NT2/D1 (cell line): ENCODE measurements around the gene ALPG.

Experiments
- DNase-seq: peaks from one replicate; pipeline ENCODE4 v3.0.0-alpha.2; 2011; ENCODE audit warnings: low read depth, low spot score
- H3K27me3 ChIP-seq: 2 replicates; pipeline ENCODE4 v1.6.0; 2011; ENCODE audit warnings: mild to moderate bottlenecking; ENCODE audit not compliant: insufficient read length, insufficient read depth
- H3K36me3 ChIP-seq: 2 replicates; pipeline ENCODE4 v1.6.1; 2011; ENCODE audit warnings: mild to moderate bottlenecking, low read length, mixed read lengths; ENCODE audit not compliant: insufficient read depth, insufficient read length
- H3K4me1 ChIP-seq: 2 replicates; pipeline ENCODE4 v1.5.1; 2011; ENCODE audit not compliant: insufficient read depth, insufficient read length
- H3K4me3 ChIP-seq: 2 replicates; pipeline ENCODE4 v1.5.1; 2011; ENCODE audit warnings: low read depth; ENCODE audit not compliant: insufficient read length
- H3K9ac ChIP-seq: 2 replicates; pipeline ENCODE4 v1.6.0; 2011; ENCODE audit warnings: low read depth; ENCODE audit not compliant: insufficient read length
- H3K9me3 ChIP-seq: 2 replicates; pipeline ENCODE4 v1.5.1; 2011; ENCODE audit warnings: mild to moderate bottlenecking, low read length; ENCODE audit not compliant: insufficient read depth
- SUZ12 ChIP-seq: IDR thresholded peaks from 2 replicates; pipeline ENCODE4 v1.6.1; 2011; ENCODE audit not compliant: insufficient read length, insufficient read depth; ENCODE audit errors: extremely low read depth
- YY1 ChIP-seq: IDR thresholded peaks from 2 replicates; pipeline ENCODE4 v1.6.1; 2011; ENCODE audit not compliant: insufficient read length, insufficient read depth
- ZNF274 ChIP-seq: IDR thresholded peaks from 2 replicates; pipeline ENCODE4 v1.6.1; 2011; ENCODE audit warnings: mild to moderate bottlenecking, low read depth, low read length

The ALPG gene

DNA sequence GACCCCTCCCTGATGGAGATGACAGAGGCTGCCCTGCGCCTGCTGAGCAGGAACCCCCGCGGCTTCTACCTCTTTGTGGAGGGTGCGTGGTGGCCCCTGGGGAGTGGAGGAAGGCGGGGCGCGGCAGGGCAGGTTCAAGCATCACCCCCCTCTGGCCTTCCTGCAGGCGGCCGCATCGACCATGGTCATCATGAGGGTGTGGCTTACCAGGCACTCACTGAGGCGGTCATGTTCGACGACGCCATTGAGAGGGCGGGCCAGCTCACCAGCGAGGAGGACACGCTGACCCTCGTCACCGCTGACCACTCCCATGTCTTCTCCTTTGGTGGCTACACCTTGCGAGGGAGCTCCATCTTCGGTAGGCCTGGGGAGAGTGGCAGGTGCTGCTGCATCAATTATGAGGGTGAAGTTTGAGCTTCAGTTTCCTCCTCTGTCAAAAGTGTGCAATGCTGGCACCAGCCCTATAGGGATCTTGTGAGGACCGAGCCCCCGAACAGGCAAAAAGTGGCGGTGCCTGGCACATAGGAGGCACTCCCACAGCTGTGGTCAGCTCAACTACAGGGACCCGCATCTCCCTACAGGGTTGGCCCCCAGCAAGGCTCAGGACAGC, 51.5 kb downstream of the ALPG start:
- TF ChIP-seq SUZ12 (no peak), ZNF274 (no peak), YY1 (no peak)
- no peak overlapping the region for H3K9ac ChIP-seq
- no peaks in the 10 kb centered on the region for H3K36me3 ChIP-seq
- no peak for DNase-seq
- no peaks in the 10 kb centered on the region for H3K9me3 ChIP-seq
- no peak overlapping the region for H3K4me3 ChIP-seq
- H3K27me3 ChIP-seq = no peaks in the 10 kb centered on the region
- peaks cover 5% of the 10 kb centered on the region for H3K4me1 ChIP-seq

DNA sequence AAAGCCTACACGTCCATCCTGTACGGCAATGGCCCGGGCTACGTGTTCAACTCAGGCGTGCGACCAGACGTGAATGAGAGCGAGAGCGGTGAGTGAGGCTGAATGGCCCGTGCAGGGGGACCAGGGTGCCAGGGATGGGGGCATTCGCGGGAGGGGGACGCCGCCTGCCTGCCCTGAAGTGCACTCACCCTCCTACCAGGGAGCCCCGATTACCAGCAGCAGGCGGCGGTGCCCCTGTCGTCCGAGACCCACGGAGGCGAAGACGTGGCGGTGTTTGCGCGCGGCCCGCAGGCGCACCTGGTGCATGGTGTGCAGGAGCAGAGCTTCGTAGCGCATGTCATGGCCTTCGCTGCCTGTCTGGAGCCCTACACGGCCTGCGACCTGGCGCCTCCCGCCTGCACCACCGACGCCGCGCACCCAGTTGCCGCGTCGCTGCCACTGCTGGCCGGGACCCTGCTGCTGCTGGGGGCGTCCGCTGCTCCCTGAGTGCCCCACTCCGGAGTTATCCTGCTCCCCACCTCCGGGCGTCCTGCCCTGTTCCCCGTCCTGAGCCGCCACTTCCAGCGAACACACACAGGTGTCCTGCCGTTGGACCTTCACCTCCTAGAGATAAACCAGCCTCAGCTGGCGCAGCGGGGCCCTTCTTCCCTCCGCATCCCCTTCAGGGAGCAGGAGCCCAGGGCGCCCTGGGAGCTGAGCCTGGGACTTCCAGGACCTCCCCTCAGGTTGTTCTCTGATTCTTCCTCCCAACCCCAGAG, 52.2 kb downstream of the ALPG start:
- Histone ChIP-seq H3K9ac (no peak overlapping the region), H3K9me3 (no peaks in the 10 kb centered on the region), H3K4me3 (no peak overlapping the region), H3K27me3 (no peaks in the 10 kb centered on the region), H3K36me3 (no peaks in the 10 kb centered on the region), H3K4me1 (peaks cover 5% of the 10 kb centered on the region)
- DNase-seq = no peak
- TF ChIP-seq ZNF274 (no peak), SUZ12 (no peak), YY1 (no peak)

GRCh38 chr2:232459419-232460035, 52.9 kb downstream of the ALPG start:
- Histone ChIP-seq H3K9ac (no peak overlapping the region), H3K4me3 (no peak overlapping the region), H3K36me3 (no peaks in the 10 kb centered on the region), H3K4me1 (peaks cover 5% of the 10 kb centered on the region), H3K27me3 (no peaks in the 10 kb centered on the region), H3K9me3 (no peaks in the 10 kb centered on the region)
- TF ChIP-seq ZNF274 (no peak), YY1 (no peak), SUZ12 (no peak)
- DNase-seq = no peak

- Histone ChIP-seq H3K4me3 (no peak overlapping the region), H3K9me3 (no peaks in the 10 kb centered on the region), H3K27me3 (no peaks in the 10 kb centered on the region), H3K36me3 (no peaks in the 10 kb centered on the region), H3K9ac (no peak overlapping the region), H3K4me1 (peaks cover 5% of the 10 kb centered on the region)
- DNase-seq = no peak
- TF ChIP-seq YY1 (no peak), SUZ12 (no peak), ZNF274 (no peak)
Observed at GRCh38 chr2:232460171-232460570, 53.5 kb downstream of the ALPG start.
